ENCODE results near the gene CRHBP. TPM values are rescaled to one million over a fixed set of nuclear protein-coding genes. Genes with fewer than 3 reads are reported as not detected.
"Not testable (repeated sequence)": the region's sequence is repeated elsewhere in the genome, so short reads cannot be mapped to it uniquely, and the experiment has no call there.

Gene CRHBP
- 0.67 TPM for polyA plus RNA-seq (ENCODE audit: insufficient read length)

- DNase-seq (ENCODE audit: low read depth) = no peak
These were observed at the start of gene CRHBP for GRCh38 chr5:76952795-76953536. Gene CRHBP, plus strand, starts transcription at chr5:76953045. Its CDS starts 90 bp downstream, at chr5:76953135.

- no peak for DNase-seq (ENCODE audit: low read depth)
These were observed 44.7 kb upstream of the CRHBP start for GRCh38 chr5:76908166-76908565.

- DNase-seq (ENCODE audit: low read depth) = not testable (repeated sequence)
These were observed 42.4 kb upstream of the CRHBP start for GRCh38 chr5:76910344-76910933.

GRCh38 chr5:76914671-76915070 is 38.2 kb upstream of the CRHBP start:
- DNase-seq (ENCODE audit: low read depth) = not testable (repeated sequence)

GRCh38 chr5:76918539-76918938 is 34.3 kb upstream of the CRHBP start:
- DNase-seq (ENCODE audit: low read depth) = no peak

- no peak for DNase-seq (ENCODE audit: low read depth)
These were observed 32.4 kb upstream of the CRHBP start for GRCh38 chr5:76920491-76920890.

- no peak for DNase-seq (ENCODE audit: low read depth)
These were observed 26.3 kb upstream of the CRHBP start for GRCh38 chr5:76926329-76927105.

GRCh38 chr5:76927961-76928360 is 24.9 kb upstream of the CRHBP start:
- no peak for DNase-seq (ENCODE audit: low read depth)

GRCh38 chr5:76930083-76930482 is 22.8 kb upstream of the CRHBP start:
- no peak for DNase-seq (ENCODE audit: low read depth)

GRCh38 chr5:76938177-76938576 is 14.7 kb upstream of the CRHBP start:
- no peak for DNase-seq (ENCODE audit: low read depth)

GRCh38 chr5:76941000-76941399 is 11.8 kb upstream of the CRHBP start:
- DNase-seq (ENCODE audit: low read depth) = no peak

- no peak for DNase-seq (ENCODE audit: low read depth)
These were observed 11.4 kb upstream of the CRHBP start for GRCh38 chr5:76941442-76941841.

- no peak for DNase-seq (ENCODE audit: low read depth)
These were observed 10.3 kb upstream of the CRHBP start for GRCh38 chr5:76942581-76942980.

GRCh38 chr5:76943006-76943405 is 9.8 kb upstream of the CRHBP start:
- DNase-seq (ENCODE audit: low read depth) = no peak

- DNase-seq (ENCODE audit: low read depth) = no peak
These were observed 8.2 kb upstream of the CRHBP start for GRCh38 chr5:76944638-76945037.

- not testable (repeated sequence) for DNase-seq (ENCODE audit: low read depth)
These were observed 7.6 kb upstream of the CRHBP start for GRCh38 chr5:76945238-76945637.

GRCh38 chr5:76946090-76946489 is 6.8 kb upstream of the CRHBP start:
- DNase-seq (ENCODE audit: low read depth) = no peak

GRCh38 chr5:76947082-76947503 is 5.8 kb upstream of the CRHBP start:
- no peak for DNase-seq (ENCODE audit: low read depth)

- no peak for DNase-seq (ENCODE audit: low read depth)
These were observed 922 bp downstream of the CRHBP start for GRCh38 chr5:76953551-76954382.

- no peak for DNase-seq (ENCODE audit: low read depth)
These were observed 1.5 kb downstream of the CRHBP start for GRCh38 chr5:76954383-76954763.

GRCh38 chr5:76956033-76956432 is 3.2 kb downstream of the CRHBP start:
- no peak for DNase-seq (ENCODE audit: low read depth)

Measured in forelimb muscle (tissue), 1 donor.